Breast epithelium (tissue), 4 donors: Measurements from ENCODE around the gene MYO1D. TPM values are rescaled to one million over a fixed set of nuclear protein-coding genes. Genes with fewer than 3 reads are reported as not detected.

Experiments used
- DNase-seq, 2 donors: peaks; one replicate each; pipeline ENCODE4 v3.0.0-alpha.2; 2019; ENCODE audit warnings: low spot score in 2 of 2
- H3K27ac ChIP-seq, 2 donors: fragments of 200-600 bp; sonication (generic) in 1 of 2; one replicate each; pipeline ENCODE4 v1.5.1; 2016 to 2019; ENCODE audit warnings: mild to moderate bottlenecking in 1 of 2
- H3K27me3 ChIP-seq, 2 donors: fragments of 200-600 bp; sonication (generic) in 1 of 2; one replicate each; pipeline versions ENCODE4 v1.5.1 to v1.6.0; 2017 to 2019; ENCODE audit warnings: control low read depth in 1 of 2, mild to moderate bottlenecking in 1 of 2
- H3K36me3 ChIP-seq: fragments of 200-600 bp; one replicate; pipeline ENCODE4 v1.5.1; 2019
- H3K4me1 ChIP-seq, 2 donors: fragments of 200-600 bp; sonication (generic); one replicate each; pipeline ENCODE4 v1.5.1; 2016 to 2019; ENCODE audit warnings: control low read depth in 1 of 2
- H3K4me3 ChIP-seq, 3 donors: fragments of 200-600 bp; sonication (generic); 1 replicate in 2 of 3; 2 replicates in 1 of 3; pipeline ENCODE4 v1.5.1; 2016 to 2019; ENCODE audit warnings: mild to moderate bottlenecking in 3 of 3, moderate library complexity in 2 of 3
- H3K9me3 ChIP-seq, 2 donors: fragments of 200-600 bp; sonication (generic) in 1 of 2; one replicate each; pipeline ENCODE4 v1.5.1; 2016 to 2019; ENCODE audit warnings: control low read depth in 1 of 2
- POLR2A ChIP-seq: fragments of 450-650 bp; IDR thresholded peaks from one replicate; pipeline ENCODE4 v1.6.1; 2016; ENCODE audit warnings: antibody characterized with exemption, mild to moderate bottlenecking, moderate library complexity
- POLR2AphosphoS5 ChIP-seq, 3 donors: sonication (generic); formaldehyde crosslinking; IDR thresholded peaks; one replicate each; pipeline ENCODE4 v1.6.1; 2017; ENCODE audit warnings: antibody characterized with exemption in 3 of 3
- intact Hi-C: fragments of 100-400 bp; cut with DNase I; formaldehyde crosslinking; loops from one replicate; pipeline ENCODE4 v1.15.1; 2023; ENCODE audit warnings: low total_unique reads
- total RNA-seq, 3 donors: library from RNA; depleted of rRNA; stranded (reverse); fragments of >200 nt; gene quantifications; one replicate each; pipeline ENCODE4 v1.1.0, GENCODE V29; 2016
- TF ChIP-seq, protein P1 (sequence below), 3 donors: fragments of 450-650 bp; IDR thresholded peaks; one replicate each; pipeline ENCODE4 v1.5.1; 2016 to 2017; ENCODE audit warnings: antibody characterized with exemption in 3 of 3, mild to moderate bottlenecking in 3 of 3, moderate library complexity in 3 of 3

MYO1D gene
- total RNA-seq, 3 donors from 2014 or later: 54.4 to 114 (median 76.7) TPM

DNA sequence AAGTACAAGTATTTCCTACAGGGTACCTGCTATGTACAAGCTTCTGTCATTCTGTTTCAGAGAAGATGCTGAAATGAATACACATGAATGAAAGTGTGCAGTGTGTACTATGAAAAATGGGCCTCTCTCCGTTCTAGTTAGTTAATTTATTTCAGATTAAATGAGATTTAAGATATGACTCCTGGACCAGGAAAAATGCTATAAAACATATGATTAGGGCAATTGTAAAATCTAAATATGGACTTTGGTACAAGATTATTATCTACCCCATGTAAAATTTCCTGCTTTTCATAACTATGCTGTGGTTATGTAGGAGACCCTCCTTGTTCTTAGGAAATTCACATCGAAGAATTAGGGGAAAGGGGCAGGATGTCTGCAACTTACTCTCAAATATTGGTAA is 28.9 kb downstream of the MYO1D start:
- intact Hi-C loops: no loop called here
- no peaks in the 10 kb centered on the region for H3K9me3 ChIP-seq
- H3K27ac ChIP-seq: no peak overlapping the region
- no peaks in the 10 kb centered on the region for H3K36me3 ChIP-seq
- no peaks in the 10 kb centered on the region for H3K4me1 ChIP-seq
- DNase-seq: no peak
- H3K27me3 ChIP-seq: no peaks in the 10 kb centered on the region
- no peak for TF ChIP-seq POLR2AphosphoS5 (IDR thresholded peaks at IDR 0.05)
- no peak overlapping the region for H3K4me3 ChIP-seq

DNA sequence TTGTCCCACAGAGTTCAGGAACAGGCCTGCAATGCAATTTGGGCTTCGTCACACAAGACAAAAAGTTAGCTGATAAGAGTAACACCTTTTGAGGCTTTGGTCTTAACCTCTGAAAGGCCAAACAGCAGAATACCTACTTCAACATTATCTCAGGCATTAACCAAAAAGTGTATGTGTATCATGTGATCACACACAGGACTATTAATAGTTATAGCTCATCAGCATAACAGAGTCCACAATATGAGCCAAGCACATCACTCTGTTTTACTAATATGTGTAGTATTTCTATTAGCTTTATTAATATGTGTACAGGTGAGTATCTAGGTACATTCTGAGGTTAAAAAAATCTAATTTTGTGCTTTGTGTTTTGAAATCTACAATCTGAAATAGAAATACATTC is 30.8 kb downstream of the MYO1D start:
- Histone ChIP-seq H3K27ac (no peak overlapping the region), H3K4me1 (no peaks in the 10 kb centered on the region), H3K9me3 (no peaks in the 10 kb centered on the region), H3K36me3 (no peaks in the 10 kb centered on the region), H3K27me3 (no peaks in the 10 kb centered on the region), H3K4me3 (no peak overlapping the region)
- no peak for DNase-seq
- intact Hi-C loops: no loop called here
- TF ChIP-seq POLR2AphosphoS5 (IDR thresholded peaks at IDR 0.05) (no peak), POLR2A (no peak)
- TF ChIP-seq, protein P1, sequence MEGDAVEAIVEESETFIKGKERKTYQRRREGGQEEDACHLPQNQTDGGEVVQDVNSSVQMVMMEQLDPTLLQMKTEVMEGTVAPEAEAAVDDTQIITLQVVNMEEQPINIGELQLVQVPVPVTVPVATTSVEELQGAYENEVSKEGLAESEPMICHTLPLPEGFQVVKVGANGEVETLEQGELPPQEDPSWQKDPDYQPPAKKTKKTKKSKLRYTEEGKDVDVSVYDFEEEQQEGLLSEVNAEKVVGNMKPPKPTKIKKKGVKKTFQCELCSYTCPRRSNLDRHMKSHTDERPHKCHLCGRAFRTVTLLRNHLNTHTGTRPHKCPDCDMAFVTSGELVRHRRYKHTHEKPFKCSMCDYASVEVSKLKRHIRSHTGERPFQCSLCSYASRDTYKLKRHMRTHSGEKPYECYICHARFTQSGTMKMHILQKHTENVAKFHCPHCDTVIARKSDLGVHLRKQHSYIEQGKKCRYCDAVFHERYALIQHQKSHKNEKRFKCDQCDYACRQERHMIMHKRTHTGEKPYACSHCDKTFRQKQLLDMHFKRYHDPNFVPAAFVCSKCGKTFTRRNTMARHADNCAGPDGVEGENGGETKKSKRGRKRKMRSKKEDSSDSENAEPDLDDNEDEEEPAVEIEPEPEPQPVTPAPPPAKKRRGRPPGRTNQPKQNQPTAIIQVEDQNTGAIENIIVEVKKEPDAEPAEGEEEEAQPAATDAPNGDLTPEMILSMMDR (IDR thresholded peaks at IDR 0.05): no peak

DNA sequence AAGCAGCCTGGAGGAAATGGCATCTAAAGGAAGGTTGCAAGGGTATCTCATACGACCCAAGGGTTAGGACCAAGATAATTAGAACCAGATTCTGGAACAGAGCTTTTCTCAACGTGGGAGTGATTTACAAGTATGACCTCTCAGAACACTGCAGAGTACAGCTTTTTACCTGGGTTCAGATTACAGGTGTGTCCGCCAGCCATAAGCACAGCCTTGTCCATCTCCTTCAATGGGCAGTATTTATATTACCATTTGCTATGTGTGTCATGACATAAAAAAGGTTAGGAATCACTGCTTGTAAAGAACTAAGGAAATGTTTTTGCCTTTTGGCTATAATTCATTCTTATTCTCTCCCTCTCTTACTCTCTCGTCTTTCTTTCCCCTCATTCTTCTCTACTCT is 36.7 kb downstream of the MYO1D start:
- Histone ChIP-seq H3K4me1 (no peaks in the 10 kb centered on the region), H3K27ac (no peak overlapping the region), H3K4me3 (no peak overlapping the region), H3K36me3 (no peaks in the 10 kb centered on the region), H3K9me3 (no peaks in the 10 kb centered on the region), H3K27me3 (no peaks in the 10 kb centered on the region)
- TF ChIP-seq POLR2A: no peak
- TF ChIP-seq POLR2AphosphoS5 (IDR thresholded peaks at IDR 0.05): no peak
- TF ChIP-seq, protein P1 (IDR thresholded peaks at IDR 0.05): no peak
- no peak for DNase-seq
- intact Hi-C loops: no loop called here

DNA sequence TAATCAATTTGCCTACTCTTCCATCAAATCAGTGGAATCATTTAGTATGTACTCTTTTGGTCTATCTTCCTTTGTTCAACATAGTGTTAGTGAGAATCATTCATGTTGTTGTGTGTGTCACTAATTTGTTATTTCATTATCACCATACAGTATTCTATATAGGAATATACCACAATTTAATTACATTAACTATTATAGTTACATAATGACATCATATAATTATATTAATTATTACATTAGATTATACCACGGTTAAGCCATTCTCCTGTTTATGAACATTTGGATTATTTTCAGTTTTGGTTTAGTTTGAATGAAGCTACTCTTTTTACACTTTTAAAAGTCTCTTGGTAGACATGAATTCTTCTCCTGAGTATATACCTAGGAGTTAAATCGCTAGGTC is 40.4 kb downstream of the MYO1D start:
- no peaks in the 10 kb centered on the region for H3K4me1 ChIP-seq
- intact Hi-C loops: no loop called here
- H3K27me3 ChIP-seq: no peaks in the 10 kb centered on the region
- H3K36me3 ChIP-seq: no peaks in the 10 kb centered on the region
- H3K4me3 ChIP-seq: no peak overlapping the region
- TF ChIP-seq, protein P1 (IDR thresholded peaks at IDR 0.05): no peak
- no peak for TF ChIP-seq POLR2A
- no peak for TF ChIP-seq POLR2AphosphoS5 (IDR thresholded peaks at IDR 0.05)
- DNase-seq: no peak
- no peaks in the 10 kb centered on the region for H3K9me3 ChIP-seq
- no peak overlapping the region for H3K27ac ChIP-seq

DNA sequence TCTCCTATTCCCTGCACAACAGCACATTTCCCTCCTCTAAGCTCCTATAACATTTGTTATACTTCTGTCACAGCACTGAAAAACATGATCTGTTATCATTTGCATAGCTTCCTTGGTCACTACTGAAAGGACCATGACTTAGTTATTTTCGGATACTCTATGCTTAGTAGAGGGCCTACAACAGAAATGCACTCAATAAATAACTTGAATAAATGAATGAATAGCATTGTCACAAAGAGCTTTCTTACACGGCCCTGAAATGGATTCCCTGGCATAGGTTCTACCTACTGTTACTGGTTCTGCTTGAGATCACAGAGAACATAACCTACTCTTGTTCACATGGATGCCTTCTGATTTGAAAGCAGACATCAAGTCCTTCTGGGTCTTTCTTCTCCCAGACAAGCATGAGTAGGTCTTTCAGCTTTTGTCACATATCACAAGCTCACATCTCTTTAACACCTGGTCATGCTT is 41.6 kb downstream of the MYO1D start:
- intact Hi-C loops: no loop called here
- no peak overlapping the region for H3K27ac ChIP-seq
- no peaks in the 10 kb centered on the region for H3K4me1 ChIP-seq
- TF ChIP-seq, protein P1 (IDR thresholded peaks at IDR 0.05): no peak
- TF ChIP-seq POLR2A (no peak), POLR2AphosphoS5 (IDR thresholded peaks at IDR 0.05) (no peak)
- no peak for DNase-seq
- no peaks in the 10 kb centered on the region for H3K9me3 ChIP-seq
- no peaks in the 10 kb centered on the region for H3K27me3 ChIP-seq
- H3K4me3 ChIP-seq: no peak overlapping the region
- no peaks in the 10 kb centered on the region for H3K36me3 ChIP-seq

DNA sequence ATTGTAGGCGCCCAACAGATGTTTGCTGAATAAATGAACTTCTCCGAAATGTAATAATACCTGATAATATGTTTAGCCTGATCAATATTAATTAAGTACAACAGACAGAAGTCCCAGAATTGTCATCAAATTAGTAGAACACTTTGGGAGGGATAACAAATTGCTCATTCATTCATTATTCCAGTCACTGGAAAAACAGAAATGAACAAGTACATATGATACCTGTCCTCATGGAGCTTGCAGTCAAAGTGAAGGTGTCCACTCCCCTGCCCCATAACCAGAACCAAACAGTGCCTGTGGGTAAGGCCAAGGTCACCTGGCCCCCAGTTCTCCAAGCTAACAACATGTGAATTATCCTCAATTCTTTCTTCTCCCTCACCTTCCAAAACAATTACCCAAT is 42.8 kb downstream of the MYO1D start:
- no peak overlapping the region for H3K27ac ChIP-seq

More for the DNA sequence above, 42.8 kb downstream of the MYO1D start:
- DNase-seq: no peak
- intact Hi-C loops: no loop called here
- TF ChIP-seq POLR2AphosphoS5 (IDR thresholded peaks at IDR 0.05) (no peak), POLR2A (no peak)
- TF ChIP-seq, protein P1 (IDR thresholded peaks at IDR 0.05): no peak
- no peaks in the 10 kb centered on the region for H3K4me1 ChIP-seq
- H3K4me3 ChIP-seq: no peak overlapping the region
- H3K27me3 ChIP-seq: no peaks in the 10 kb centered on the region
- no peaks in the 10 kb centered on the region for H3K36me3 ChIP-seq
- no peaks in the 10 kb centered on the region for H3K9me3 ChIP-seq
